ENCODE data around the gene SAP25. TPM values are rescaled to one million over a fixed set of nuclear protein-coding genes. Genes with fewer than 3 reads are reported as not detected.
A peak's percentile ranks its signal among the peaks of the same experiment; 100 is the strongest.

The SAP25 gene
- total and polyA plus RNA-seq, 2 experiments from 2014 or later, result 3.8 to 4.1 TPM

DNA sequence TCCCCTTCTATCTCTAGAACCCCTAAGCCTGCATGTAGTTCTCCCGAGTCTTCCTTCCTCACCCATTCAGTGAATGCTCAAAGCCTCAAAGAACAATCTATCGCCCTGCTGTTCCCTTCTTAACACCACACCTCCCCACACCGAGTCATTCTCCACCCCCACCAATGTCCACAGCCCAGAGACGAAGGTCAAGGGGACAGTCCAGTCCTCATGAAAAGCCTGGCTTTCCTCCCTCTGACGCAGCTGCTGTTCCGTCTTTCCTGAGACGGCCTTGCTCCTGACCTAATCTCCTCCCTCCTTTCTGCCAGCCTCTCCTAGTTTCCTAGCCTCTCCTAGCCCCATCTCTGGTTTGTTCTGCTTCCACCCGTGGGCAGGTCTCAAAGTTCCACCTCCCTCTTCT lies 47.9 kb upstream of the SAP25 start (continued):
- TF ChIP-seq, protein P1, sequence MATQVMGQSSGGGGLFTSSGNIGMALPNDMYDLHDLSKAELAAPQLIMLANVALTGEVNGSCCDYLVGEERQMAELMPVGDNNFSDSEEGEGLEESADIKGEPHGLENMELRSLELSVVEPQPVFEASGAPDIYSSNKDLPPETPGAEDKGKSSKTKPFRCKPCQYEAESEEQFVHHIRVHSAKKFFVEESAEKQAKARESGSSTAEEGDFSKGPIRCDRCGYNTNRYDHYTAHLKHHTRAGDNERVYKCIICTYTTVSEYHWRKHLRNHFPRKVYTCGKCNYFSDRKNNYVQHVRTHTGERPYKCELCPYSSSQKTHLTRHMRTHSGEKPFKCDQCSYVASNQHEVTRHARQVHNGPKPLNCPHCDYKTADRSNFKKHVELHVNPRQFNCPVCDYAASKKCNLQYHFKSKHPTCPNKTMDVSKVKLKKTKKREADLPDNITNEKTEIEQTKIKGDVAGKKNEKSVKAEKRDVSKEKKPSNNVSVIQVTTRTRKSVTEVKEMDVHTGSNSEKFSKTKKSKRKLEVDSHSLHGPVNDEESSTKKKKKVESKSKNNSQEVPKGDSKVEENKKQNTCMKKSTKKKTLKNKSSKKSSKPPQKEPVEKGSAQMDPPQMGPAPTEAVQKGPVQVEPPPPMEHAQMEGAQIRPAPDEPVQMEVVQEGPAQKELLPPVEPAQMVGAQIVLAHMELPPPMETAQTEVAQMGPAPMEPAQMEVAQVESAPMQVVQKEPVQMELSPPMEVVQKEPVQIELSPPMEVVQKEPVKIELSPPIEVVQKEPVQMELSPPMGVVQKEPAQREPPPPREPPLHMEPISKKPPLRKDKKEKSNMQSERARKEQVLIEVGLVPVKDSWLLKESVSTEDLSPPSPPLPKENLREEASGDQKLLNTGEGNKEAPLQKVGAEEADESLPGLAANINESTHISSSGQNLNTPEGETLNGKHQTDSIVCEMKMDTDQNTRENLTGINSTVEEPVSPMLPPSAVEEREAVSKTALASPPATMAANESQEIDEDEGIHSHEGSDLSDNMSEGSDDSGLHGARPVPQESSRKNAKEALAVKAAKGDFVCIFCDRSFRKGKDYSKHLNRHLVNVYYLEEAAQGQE (IDR thresholded peaks at IDR 0.05; ENCODE audit: unreplicated experiment), result no peak
- no peak for TF ChIP-seq EZH2phosphoT487 (IDR thresholded peaks at IDR 0.05; ENCODE audit: unreplicated experiment)

DNA sequence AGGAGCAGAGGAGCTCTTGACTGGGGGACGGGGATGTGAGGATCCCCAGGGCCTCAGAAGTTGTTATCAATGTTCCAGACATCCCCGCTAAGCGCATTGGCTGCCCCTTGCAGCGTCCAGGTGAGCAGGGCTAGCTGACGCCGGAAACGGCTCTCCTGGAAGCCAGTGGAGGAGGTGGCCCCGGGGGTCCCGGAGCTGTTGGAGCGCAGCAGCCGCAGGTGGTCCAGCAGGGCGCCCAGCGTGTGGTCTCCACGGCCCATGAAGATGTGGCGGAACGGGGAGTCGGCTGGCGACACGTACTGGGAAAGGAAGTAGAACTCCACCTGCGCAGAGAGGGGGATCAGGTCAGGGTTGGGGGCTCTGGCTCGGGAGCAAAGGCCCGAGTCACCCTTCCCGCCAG lies 47.1 kb upstream of the SAP25 start:
- no peak for DNase-seq (ENCODE audit: low spot score)
- no peak overlapping the region for H3K4me3 Mint-ChIP-seq
- TF ChIP-seq STAT1 (IDR thresholded peaks at IDR 0.05; ENCODE audit: unreplicated experiment) (no peak), NANOG (IDR thresholded peaks at IDR 0.05; ENCODE audit: borderline replicate concordance) (no peak), ZNF114 (CRISPR knock-in tag; IDR thresholded peaks at IDR 0.05) (no peak), EZH2 (IDR thresholded peaks at IDR 0.05; ENCODE audit: low read depth, unreplicated experiment) (no peak), POLR2AphosphoS5 (IDR thresholded peaks at IDR 0.05; ENCODE audit: low read depth) (no peak), ZNF331 (CRISPR knock-in tag; IDR thresholded peaks at IDR 0.05; ENCODE audit: low read depth) (no peak), EZH2phosphoT487 (IDR thresholded peaks at IDR 0.05; ENCODE audit: unreplicated experiment) (no peak), CREB1 (CRISPR knock-in tag; IDR thresholded peaks at IDR 0.05; ENCODE audit: low read depth) (no peak)
- TF ChIP-seq, protein P2, sequence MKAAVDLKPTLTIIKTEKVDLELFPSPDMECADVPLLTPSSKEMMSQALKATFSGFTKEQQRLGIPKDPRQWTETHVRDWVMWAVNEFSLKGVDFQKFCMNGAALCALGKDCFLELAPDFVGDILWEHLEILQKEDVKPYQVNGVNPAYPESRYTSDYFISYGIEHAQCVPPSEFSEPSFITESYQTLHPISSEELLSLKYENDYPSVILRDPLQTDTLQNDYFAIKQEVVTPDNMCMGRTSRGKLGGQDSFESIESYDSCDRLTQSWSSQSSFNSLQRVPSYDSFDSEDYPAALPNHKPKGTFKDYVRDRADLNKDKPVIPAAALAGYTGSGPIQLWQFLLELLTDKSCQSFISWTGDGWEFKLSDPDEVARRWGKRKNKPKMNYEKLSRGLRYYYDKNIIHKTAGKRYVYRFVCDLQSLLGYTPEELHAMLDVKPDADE (IDR thresholded peaks at IDR 0.05), result no peak
- TF ChIP-seq, protein P1 (IDR thresholded peaks at IDR 0.05; ENCODE audit: unreplicated experiment), result no peak
- TF ChIP-seq, protein P3, sequence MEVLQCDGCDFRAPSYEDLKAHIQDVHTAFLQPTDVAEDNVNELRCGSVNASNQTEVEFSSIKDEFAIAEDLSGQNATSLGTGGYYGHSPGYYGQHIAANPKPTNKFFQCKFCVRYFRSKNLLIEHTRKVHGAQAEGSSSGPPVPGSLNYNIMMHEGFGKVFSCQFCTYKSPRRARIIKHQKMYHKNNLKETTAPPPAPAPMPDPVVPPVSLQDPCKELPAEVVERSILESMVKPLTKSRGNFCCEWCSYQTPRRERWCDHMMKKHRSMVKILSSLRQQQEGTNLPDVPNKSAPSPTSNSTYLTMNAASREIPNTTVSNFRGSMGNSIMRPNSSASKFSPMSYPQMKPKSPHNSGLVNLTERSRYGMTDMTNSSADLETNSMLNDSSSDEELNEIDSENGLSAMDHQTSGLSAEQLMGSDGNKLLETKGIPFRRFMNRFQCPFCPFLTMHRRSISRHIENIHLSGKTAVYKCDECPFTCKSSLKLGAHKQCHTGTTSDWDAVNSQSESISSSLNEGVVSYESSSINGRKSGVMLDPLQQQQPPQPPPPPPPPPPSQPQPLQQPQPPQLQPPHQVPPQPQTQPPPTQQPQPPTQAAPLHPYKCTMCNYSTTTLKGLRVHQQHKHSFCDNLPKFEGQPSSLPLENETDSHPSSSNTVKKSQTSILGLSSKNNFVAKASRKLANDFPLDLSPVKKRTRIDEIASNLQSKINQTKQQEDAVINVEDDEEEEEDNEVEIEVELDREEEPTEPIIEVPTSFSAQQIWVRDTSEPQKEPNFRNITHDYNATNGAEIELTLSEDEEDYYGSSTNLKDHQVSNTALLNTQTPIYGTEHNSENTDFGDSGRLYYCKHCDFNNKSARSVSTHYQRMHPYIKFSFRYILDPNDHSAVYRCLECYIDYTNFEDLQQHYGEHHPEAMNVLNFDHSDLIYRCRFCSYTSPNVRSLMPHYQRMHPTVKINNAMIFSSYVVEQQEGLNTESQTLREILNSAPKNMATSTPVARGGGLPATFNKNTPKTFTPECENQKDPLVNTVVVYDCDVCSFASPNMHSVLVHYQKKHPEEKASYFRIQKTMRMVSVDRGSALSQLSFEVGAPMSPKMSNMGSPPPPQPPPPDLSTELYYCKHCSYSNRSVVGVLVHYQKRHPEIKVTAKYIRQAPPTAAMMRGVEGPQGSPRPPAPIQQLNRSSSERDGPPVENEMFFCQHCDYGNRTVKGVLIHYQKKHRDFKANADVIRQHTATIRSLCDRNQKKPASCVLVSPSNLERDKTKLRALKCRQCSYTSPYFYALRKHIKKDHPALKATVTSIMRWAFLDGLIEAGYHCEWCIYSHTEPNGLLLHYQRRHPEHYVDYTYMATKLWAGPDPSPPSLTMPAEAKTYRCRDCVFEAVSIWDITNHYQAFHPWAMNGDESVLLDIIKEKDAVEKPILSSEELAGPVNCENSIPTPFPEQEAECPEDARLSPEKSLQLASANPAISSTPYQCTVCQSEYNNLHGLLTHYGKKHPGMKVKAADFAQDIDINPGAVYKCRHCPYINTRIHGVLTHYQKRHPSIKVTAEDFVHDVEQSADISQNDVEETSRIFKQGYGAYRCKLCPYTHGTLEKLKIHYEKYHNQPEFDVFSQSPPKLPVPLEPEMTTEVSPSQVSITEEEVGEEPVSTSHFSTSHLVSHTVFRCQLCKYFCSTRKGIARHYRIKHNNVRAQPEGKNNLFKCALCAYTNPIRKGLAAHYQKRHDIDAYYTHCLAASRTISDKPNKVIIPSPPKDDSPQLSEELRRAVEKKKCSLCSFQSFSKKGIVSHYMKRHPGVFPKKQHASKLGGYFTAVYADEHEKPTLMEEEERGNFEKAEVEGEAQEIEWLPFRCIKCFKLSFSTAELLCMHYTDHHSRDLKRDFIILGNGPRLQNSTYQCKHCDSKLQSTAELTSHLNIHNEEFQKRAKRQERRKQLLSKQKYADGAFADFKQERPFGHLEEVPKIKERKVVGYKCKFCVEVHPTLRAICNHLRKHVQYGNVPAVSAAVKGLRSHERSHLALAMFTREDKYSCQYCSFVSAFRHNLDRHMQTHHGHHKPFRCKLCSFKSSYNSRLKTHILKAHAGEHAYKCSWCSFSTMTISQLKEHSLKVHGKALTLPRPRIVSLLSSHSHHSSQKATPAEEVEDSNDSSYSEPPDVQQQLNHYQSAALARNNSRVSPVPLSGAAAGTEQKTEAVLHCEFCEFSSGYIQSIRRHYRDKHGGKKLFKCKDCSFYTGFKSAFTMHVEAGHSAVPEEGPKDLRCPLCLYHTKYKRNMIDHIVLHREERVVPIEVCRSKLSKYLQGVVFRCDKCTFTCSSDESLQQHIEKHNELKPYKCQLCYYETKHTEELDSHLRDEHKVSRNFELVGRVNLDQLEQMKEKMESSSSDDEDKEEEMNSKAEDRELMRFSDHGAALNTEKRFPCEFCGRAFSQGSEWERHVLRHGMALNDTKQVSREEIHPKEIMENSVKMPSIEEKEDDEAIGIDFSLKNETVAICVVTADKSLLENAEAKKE (CRISPR knock-in tag; IDR thresholded peaks at IDR 0.05), result no peak

More for the DNA sequence above, 47.1 kb upstream of the SAP25 start:
- no peak for ATAC-seq
- no peaks in the 10 kb centered on the region for H4K20me1 ChIP-seq (replicated peaks; ENCODE audit: insufficient read depth)
- Mint-ChIP-seq H3K27ac (peak overlapping the region; percentile 20), H3K9me3 (no peaks in the 10 kb centered on the region), H3K27me3 (ENCODE audit: insufficient read depth, low read depth, poor library complexity) (peaks cover 18% of the 10 kb centered on the region), H3K4me1 (peaks cover 2% of the 10 kb centered on the region; the same call in 2 of the 3 replicates), H3K36me3 (ENCODE audit: low read depth) (no peaks in the 10 kb centered on the region)
- no peak overlapping the region for H3K4me2 ChIP-seq
- H3K36me3 ChIP-seq (ENCODE audit: insufficient read depth), result no peaks in the 10 kb centered on the region
- H3K4me3 ChIP-seq, result no peak overlapping the region
- H3K27ac ChIP-seq (ENCODE audit: low read depth), result no peak overlapping the region
- peaks cover 4% of the 10 kb centered on the region; the same call in 1 of the 2 replicates for H3K27me3 ChIP-seq (ENCODE audit: insufficient read depth)
- H3F3A ChIP-seq (replicated peaks; ENCODE audit: low read depth), result 0 out of 2 replicates have a peak, but pooled peaks cover 2% of the 10 kb centered on the region
- H2AFZ ChIP-seq, result no peak overlapping the region
- H3K9me2 ChIP-seq (ENCODE audit: insufficient read depth), result no peaks in the 10 kb centered on the region
- H3K79me2 ChIP-seq (replicated peaks; ENCODE audit: insufficient read depth), result no peaks in the 10 kb centered on the region
- peaks cover 4% of the 10 kb centered on the region for H3K4me1 ChIP-seq (ENCODE audit: insufficient read depth)
